Central memory CD8-positive, alpha-beta T cell (primary cell): ENCODE results near the gene ZFPM1.
A peak's percentile ranks its signal among the peaks of the same experiment; 100 is the strongest.

ENCODE experiments used
- ATAC-seq: fragments of 150-1000 bp; cut with Tn5 transposase; replicated peaks from 2 replicates; pipeline ENCODE4 v1.10.0; 2022; ENCODE audit warnings: mild to moderate bottlenecking, moderate FRiP score, moderate number of reproducible peaks; ENCODE audit not compliant: poor library complexity, severe bottlenecking; ENCODE audit errors: extremely low read depth
- DNase-seq, 2 donors: peaks; one replicate each; pipeline ENCODE4 v3.0.0; 2021; ENCODE audit warnings: low spot score in 2 of 2
- H3K27ac Mint-ChIP-seq: one replicate; pipeline ENCODE4 v1.8.0; 2022; ENCODE audit warnings: low read depth, mild to moderate bottlenecking, moderate library complexity, mixed read lengths
- H3K27me3 Mint-ChIP-seq: one replicate; pipeline ENCODE4 v1.8.0; 2022; ENCODE audit warnings: mixed read lengths
- H3K36me3 Mint-ChIP-seq: one replicate; pipeline ENCODE4 v1.8.0; 2022; ENCODE audit warnings: mild to moderate bottlenecking, moderate library complexity, mixed read lengths; ENCODE audit not compliant: insufficient read depth
- H3K4me1 Mint-ChIP-seq: one replicate; pipeline ENCODE4 v1.8.0; 2022; ENCODE audit warnings: mixed read lengths
- H3K4me3 Mint-ChIP-seq: one replicate; pipeline ENCODE4 v1.8.0; 2022; ENCODE audit warnings: mild to moderate bottlenecking, moderate library complexity, mixed read lengths
- H3K9me3 Mint-ChIP-seq: one replicate; pipeline ENCODE4 v1.8.0; 2022; ENCODE audit warnings: mixed read lengths

The ZFPM1 gene

DNA sequence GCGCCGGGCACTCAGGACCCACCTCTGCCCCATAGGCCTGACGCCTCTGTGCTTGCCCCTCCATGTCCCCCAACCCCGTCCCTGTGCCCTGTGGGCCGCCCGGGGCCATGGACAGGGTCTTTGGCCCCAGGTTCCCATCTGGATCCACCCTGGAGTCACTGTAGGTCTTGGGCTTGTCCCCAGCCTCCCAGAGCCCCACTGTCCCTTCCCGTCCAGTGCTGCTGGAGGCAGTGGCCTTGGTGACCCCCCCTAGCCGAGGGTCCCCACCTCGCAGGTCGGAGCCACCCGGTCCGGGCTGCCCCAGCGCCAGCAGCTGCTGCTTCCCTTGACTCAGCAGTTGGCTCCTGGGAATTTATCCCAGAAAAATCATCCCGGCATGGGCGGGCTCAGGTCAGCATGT, 49.3 kb downstream of the ZFPM1 start:
- DNase-seq (no peak), ATAC-seq (no peak)
- no peaks in the 10 kb centered on the region for H3K27me3 Mint-ChIP-seq
- H3K4me1 Mint-ChIP-seq = peaks cover 12% of the 10 kb centered on the region
- peaks cover 19% of the 10 kb centered on the region for H3K36me3 Mint-ChIP-seq
- H3K27ac Mint-ChIP-seq = no peak overlapping the region
- no peak overlapping the region for H3K4me3 Mint-ChIP-seq
- H3K9me3 Mint-ChIP-seq = no peaks in the 10 kb centered on the region

DNA sequence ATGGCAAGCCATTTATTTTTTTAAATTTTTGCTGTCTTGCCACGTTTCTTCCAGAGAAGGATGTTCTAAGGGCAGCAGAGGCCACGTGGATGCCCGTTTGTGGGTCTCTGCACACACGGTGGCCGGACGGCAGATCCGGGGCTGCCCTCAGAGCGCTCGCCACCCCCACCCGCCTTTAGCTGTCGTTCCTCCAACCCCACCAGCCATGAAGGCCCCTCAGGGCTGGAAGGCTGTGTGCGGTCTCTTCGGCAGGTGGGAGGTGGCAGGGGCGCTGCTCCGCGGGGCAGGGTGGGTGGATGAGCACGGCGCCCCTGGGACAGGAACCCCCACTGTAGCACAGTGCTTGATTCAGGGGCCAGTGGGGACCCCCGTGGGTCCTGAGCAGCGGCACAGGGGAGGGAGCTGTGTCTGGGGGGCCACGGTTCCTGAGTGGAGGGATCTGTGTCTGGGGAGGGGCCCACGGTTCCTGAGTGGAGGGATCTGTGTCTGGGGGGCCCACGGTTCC, 49.7 kb downstream of the ZFPM1 start:
- DNase-seq (no peak), ATAC-seq (no peak)
- H3K9me3 Mint-ChIP-seq = no peaks in the 10 kb centered on the region
- H3K27me3 Mint-ChIP-seq = no peaks in the 10 kb centered on the region
- H3K27ac Mint-ChIP-seq = no peak overlapping the region
- peaks cover 21% of the 10 kb centered on the region for H3K36me3 Mint-ChIP-seq
- no peak overlapping the region for H3K4me3 Mint-ChIP-seq
- H3K4me1 Mint-ChIP-seq = peaks cover 12% of the 10 kb centered on the region

DNA sequence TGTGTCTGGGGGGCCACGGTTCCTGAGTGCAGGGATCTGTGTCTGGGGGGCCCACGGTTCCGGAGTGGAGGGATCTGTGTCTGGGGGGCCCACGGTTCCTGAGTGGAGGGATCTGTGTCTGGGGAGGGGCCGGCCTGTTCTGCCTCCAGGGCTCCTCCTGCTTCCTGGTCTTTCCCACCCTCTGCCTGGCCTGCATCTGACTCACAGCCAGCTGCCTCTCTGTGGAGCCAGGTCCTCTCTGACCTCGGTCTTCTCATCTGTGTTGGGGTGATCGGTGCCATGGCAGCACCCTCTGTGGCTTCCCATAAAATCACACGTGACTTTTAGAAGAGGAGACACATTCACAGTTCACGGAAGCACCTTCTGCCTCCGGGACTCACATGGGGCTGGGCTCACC, 50.3 kb downstream of the ZFPM1 start:
- no peak overlapping the region for H3K4me3 Mint-ChIP-seq
- no peaks in the 10 kb centered on the region for H3K27me3 Mint-ChIP-seq
- peak overlapping the region; percentile 46 for H3K27ac Mint-ChIP-seq
- ATAC-seq (no peak), DNase-seq (no peak)
- H3K9me3 Mint-ChIP-seq = no peaks in the 10 kb centered on the region
- H3K36me3 Mint-ChIP-seq = peaks cover 21% of the 10 kb centered on the region
- peaks cover 12% of the 10 kb centered on the region for H3K4me1 Mint-ChIP-seq

DNA sequence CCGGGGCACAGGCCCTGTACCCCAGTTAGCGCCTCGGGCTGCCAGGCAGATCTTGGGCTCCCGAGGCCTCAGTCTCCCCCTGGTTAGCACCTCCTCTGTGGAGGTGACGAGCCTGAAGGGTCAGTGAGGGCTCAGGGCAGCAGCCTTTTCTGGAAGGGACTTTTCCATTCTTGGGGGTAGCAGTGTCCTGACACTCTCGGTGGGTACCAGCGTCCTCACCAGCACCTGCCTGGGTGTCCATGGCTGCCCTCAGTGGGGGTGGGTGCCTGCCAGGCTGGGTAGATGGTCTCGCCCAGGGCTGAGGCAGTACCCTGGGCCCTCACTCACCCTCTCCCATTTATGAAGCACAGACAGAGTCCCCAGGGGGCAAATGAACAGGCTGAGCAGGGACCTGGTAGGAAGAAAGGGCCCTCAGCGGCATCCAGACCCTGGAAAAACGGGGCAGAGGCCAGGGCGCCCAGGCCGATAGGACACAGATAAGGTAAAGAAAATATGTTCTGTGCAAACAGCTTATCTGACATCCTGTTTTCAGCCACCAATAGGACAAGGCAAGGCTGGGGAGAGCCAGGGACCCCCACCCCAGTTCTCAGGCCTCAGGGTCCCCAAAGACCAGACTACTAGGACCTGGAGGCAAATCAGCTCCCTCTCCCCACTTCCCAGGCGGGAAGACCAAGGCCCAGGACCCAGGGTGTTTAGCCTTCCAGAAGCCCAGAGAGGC, 50.9 kb downstream of the ZFPM1 start:
- no peak for ATAC-seq

DNA sequence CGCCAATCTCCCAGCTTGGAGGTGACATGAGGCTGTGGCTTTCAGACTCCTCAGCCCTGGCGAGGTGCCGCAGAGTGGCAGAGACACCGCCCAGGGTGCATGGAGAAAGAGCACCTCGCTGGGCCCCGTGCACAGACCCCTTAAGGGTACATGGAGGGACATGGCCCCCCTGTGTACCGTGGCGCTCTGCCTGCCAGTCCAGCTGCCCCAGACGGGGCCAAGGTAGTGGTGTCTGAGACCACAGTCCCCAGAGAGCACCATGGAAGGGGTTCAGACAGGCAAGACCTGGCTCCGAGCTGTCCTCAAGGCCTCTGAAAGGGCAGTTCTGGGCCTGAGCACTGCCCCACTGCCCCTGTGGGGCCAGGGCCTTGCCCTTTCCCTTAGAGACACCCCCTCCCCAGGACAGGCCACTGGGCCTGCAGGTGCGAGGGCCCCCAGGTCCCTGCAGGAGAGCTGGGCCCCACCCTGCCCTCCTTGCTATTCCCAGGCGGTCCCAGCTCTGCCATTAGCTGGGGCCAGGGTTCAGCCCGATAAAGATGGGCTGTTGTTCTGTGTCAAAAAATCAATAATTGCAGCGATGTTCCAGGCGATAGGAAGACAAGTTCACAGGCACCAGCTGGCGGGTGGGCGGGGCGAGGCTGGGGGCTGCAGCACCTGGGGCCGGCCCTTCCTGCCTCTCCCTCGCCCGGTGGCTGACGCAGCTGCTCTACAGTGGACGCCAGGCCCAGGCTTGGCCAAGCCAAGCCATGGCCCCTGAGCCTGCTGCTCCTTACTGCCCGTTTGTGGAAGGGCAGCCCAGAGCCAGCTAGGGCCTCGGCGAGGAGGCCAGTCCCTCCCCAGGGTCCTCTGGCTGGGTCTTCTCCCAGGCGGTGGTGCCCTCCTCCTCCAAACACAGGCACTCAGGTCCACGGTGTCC, 51.7 kb downstream of the ZFPM1 start:
- Mint-ChIP-seq H3K9me3 (no peaks in the 10 kb centered on the region), H3K4me1 (peaks cover 12% of the 10 kb centered on the region), H3K27ac (peak overlapping the region; percentile 59), H3K27me3 (no peaks in the 10 kb centered on the region), H3K4me3 (peak overlapping the region; percentile 29), H3K36me3 (peaks cover 18% of the 10 kb centered on the region)
- ATAC-seq (no peak), DNase-seq (no peak)

More for the DNA sequence above, 50.9 kb downstream of the ZFPM1 start:
- DNase-seq = no peak
- Mint-ChIP-seq H3K27me3 (no peaks in the 10 kb centered on the region), H3K9me3 (no peaks in the 10 kb centered on the region), H3K27ac (peak overlapping the region; percentile 46), H3K4me1 (peaks cover 12% of the 10 kb centered on the region), H3K4me3 (no peak overlapping the region), H3K36me3 (peaks cover 20% of the 10 kb centered on the region)

DNA sequence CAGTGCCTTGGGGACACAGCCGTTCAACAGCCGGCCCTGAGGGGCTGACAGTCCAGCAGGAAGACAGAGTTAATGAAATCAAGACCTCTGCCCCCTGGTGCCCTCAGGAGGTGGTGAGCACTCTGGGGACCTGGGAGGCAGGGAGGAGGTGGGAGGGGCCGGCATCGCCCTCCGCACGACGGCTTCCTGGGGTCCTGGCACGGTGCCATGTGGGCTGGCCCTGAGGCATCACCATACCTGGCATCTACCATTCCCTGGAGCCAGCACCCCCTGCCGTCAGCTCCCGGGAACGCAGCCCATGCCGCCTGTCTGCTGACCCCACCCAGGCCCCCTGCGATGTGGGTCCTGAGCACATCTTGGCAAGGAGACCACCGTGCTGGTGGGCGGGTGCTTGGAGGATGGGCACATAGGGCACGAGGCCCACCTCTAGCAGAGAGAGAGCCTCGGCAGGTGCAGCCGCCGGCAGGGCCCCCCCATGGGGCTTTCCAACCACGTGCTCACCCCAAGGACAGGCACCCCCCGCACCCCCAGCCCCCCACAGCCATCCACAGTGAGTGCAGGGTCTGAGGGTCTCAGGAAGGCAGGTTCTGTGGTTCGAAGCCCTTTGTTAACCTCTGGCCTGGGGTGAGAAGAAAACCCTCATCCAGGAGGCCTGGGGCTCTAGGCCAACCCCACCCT, 52.5 kb downstream of the ZFPM1 start:
- Mint-ChIP-seq H3K9me3 (no peaks in the 10 kb centered on the region), H3K4me3 (peak overlapping the region; percentile 29), H3K27me3 (no peaks in the 10 kb centered on the region), H3K27ac (peak overlapping the region; percentile 59), H3K4me1 (peaks cover 12% of the 10 kb centered on the region), H3K36me3 (peaks cover 21% of the 10 kb centered on the region)
- ATAC-seq (peak; percentile 80), DNase-seq (peak; percentile 53 to 77)

DNA sequence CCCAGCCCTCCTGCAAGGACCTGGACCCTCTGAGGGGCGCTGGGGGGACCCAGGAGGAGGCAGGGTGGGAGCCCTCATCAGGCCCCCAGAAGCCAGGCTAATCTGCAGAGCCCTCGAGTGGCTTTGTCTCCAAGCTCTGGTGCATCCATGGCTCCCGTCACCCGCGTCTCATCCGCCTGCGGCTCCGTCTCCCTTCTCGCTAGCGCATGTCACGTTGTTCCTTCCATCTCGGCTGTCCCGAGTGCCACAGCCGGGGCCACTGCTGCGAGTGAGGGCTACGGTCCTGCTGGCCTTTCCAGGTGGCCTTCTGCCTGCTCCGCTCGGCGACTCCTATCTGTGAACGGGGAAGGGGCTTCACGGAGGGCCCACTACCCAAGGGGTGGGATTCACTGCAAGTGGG, 53.6 kb downstream of the ZFPM1 start:
- Mint-ChIP-seq H3K9me3 (no peaks in the 10 kb centered on the region), H3K4me3 (no peak overlapping the region), H3K4me1 (peaks cover 1% of the 10 kb centered on the region), H3K27me3 (no peaks in the 10 kb centered on the region), H3K36me3 (peaks cover 17% of the 10 kb centered on the region), H3K27ac (peak overlapping the region; percentile 32)
- DNase-seq (no peak), ATAC-seq (no peak)

DNA sequence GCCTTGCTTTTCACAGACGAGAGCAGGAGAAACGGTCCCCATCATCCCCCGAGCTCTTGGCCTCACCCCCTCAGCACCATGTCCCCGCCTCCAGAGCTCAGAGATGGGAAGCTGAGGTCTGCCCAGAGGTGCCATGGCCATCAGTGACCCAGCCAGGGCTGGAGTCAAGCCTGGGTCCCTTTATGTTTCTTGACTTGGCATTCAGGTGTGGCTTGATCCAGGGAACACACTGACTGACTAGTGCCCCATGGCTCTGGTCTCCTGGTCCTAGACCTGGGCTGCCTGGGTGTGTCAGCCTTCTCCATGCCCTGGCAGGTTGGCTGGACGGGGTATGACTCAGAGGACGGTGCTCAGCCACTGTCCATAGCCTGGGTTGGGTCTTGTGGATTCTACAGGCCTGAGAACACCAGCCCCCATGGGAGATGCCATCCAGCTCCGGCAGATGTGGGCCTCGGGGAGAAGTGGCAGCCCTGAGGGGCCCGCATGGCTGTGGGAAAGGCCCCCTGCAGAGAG, 54.2 kb downstream of the ZFPM1 start:
- DNase-seq (no peak), ATAC-seq (no peak)
- H3K4me3 Mint-ChIP-seq = no peak overlapping the region
- no peaks in the 10 kb centered on the region for H3K4me1 Mint-ChIP-seq
- H3K27me3 Mint-ChIP-seq = no peaks in the 10 kb centered on the region
- H3K9me3 Mint-ChIP-seq = no peaks in the 10 kb centered on the region
- H3K36me3 Mint-ChIP-seq = peaks cover 13% of the 10 kb centered on the region
- peak overlapping the region; percentile 32 for H3K27ac Mint-ChIP-seq

DNA sequence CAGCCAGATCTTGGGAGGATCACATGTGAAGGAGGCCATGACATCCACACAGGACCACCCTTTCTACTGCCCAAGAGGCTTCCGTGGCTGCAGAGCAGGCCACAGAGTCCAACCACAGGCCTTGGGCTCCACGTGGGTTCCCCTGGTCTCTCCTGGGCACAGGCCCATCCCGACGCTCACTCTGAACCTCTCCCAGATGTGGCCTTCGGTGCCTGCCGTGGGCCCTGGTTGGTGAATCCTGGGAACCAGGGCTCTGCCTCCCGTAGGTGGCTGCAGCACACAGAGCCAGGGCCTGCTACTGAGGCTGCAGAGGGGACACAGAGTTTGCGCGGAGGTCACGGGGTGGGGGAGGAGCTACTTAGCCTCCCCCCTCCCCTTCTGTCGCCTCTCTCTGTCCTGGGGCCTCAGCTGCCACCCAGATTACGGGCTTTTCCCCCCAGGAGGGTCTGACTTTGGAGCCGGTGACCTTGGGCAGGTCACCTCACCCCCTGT, 55.3 kb downstream of the ZFPM1 start:
- Mint-ChIP-seq H3K27me3 (no peaks in the 10 kb centered on the region), H3K4me1 (no peaks in the 10 kb centered on the region), H3K36me3 (peaks cover 13% of the 10 kb centered on the region), H3K27ac (no peak overlapping the region), H3K9me3 (no peaks in the 10 kb centered on the region), H3K4me3 (no peak overlapping the region)
- ATAC-seq = no peak
- DNase-seq = no peak

DNA sequence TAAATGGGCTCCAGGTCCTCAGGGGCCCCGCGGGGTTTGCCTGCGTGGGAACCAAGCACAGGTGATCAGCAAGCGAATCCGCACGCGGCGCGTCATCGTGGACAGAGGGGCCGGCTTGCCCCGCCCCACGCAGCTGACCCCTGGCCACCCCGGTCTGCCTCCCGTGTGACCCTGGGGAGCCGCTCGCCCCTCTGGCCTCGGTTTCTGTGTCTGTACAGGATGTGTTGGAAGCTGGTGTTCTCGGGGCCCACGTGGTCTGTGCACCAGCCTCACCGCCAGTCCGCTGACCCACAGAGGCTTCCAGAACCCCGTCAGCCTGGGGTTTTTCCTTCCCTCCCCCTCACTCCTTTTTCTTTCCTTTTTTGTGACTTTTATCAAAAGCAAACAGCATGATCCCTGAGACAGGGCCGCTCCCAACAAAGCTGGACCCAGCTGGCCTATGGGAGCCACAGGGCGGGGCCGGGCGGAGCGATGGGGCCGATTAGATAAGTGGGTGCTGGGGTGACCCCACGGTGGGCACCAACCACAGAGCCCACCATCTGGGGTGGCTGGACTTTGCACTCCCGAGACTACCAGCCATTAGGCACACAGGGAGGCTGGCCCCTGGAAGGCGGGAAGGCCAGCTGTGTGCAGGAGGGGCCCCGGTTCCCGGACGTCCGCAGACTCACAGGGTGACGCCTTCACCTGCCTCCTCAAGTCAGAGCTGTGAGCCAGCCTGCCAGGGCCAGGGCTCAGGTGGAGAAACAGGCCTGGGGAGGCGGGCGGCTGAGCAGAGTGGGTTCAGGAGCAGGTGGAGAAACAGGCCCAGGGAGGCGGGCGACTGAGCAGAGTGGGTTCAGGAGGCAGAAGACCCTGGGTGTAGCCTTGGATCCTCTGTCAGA, 56.0 kb downstream of the ZFPM1 start:
- Mint-ChIP-seq H3K27ac (no peak overlapping the region), H3K36me3 (peaks cover 13% of the 10 kb centered on the region), H3K27me3 (no peaks in the 10 kb centered on the region), H3K4me3 (no peak overlapping the region), H3K4me1 (no peaks in the 10 kb centered on the region), H3K9me3 (no peaks in the 10 kb centered on the region)
- ATAC-seq (no peak), DNase-seq (no peak)

DNA sequence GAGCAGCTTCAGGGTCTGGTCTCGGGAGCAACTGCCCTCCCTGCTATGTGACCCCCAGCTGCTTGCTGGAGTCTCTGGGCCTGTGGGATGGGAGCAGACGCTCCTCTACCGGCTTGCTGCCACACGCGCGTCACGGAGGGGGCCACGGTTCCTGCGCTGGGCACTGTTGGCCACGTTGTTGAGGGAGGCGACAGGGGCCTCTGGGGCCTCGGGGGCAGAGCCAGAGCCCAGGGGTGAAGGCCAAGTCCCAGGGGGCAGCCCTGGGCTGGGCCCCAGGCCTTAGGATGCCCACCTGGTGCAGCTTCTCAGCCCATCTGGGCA, 56.6 kb downstream of the ZFPM1 start:
- no peak overlapping the region for H3K27ac Mint-ChIP-seq
- H3K9me3 Mint-ChIP-seq = no peaks in the 10 kb centered on the region
- H3K4me3 Mint-ChIP-seq = no peak overlapping the region
- no peaks in the 10 kb centered on the region for H3K27me3 Mint-ChIP-seq
- peaks cover 12% of the 10 kb centered on the region for H3K36me3 Mint-ChIP-seq
- no peaks in the 10 kb centered on the region for H3K4me1 Mint-ChIP-seq
- no peak for DNase-seq
- ATAC-seq = no peak
